ENCODE results near the gene PPP4R3B. TPM values are rescaled to one million over a fixed set of nuclear protein-coding genes. Genes with fewer than 3 reads are reported as not detected.

The PPP4R3B gene
- total and polyA plus RNA-seq, 2 of the 8 experiments (the other 6 are each of a cell fraction or from before 2014, with no cell fraction given): 8.5 to 39.1 TPM

DNA sequence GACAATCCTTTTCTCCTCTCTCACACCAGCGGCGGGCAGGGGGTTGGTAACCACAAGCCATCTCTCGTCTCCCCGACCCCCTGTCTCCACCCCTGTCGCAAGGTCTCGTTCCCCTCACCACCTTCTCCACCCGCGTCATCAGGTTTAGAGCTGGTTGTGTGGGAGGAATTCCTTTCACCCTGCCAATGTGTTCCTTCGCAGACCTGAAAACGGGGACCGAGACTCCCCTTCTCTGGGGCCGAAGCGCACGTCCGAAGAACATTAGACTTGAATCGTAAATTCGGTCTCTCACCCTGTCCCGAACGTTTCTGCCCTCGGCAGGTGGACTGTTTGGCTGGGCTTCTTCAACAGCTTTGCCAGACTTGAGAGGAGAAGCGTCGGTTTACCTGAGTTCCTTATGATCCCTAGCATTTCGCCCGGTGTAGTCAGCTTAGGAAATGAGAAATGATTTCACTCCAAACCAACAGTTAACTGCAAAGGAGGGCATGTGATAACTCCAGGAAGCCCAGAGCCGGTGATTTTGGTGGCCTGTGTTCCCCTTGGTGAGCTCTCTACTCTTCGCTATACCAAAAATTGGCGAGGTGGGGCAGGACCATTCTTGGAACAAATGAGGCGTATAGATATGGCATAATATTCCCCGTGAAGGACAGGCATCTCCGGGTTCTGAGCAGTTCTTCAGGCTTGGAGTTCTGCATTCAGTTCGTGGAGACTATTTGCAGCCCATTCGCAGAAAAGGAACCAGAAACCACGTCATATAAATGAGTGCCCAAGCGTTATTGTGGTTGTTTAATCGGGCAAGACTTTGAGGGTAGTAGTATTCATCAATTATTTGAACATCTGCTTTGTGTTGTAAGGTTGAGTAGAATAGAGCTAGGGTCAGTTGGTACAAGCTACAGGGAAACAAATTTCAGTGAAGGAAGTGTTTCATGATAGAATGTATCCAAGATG, 97.2 kb downstream of the PPP4R3B start:
- peaks cover 8% of the 10 kb centered on the region for H3K23me2 ChIP-seq (ENCODE audit: low read depth, low read length)
- peak overlapping the region; percentile 72 to 90 (median 80) for H3K4me3 ChIP-seq (ENCODE audit: extremely low read depth in 1 of 4, insufficient read depth in 2 of 4, low read depth in 3 of 4, low read length in 4 of 4)
- no peaks in the 10 kb centered on the region for H4K20me1 ChIP-seq (replicated peaks in 1 of 2; ENCODE audit: control insufficient read depth in 1 of 2, insufficient read depth in 2 of 2, low read length in 2 of 2)
- H2BK12ac ChIP-seq (ENCODE audit: low read depth, low read length): peak overlapping the region; percentile 35; the same call in 1 of the 2 replicates
- H2BK20ac ChIP-seq (ENCODE audit: low read length): no peak overlapping the region
- no peaks in the 10 kb centered on the region for H3K79me2 ChIP-seq (ENCODE audit: control insufficient read depth in 1 of 2, insufficient read depth in 2 of 2, low read length in 2 of 2)
- TF ChIP-seq CEBPB (IDR thresholded peaks at IDR 0.05; ENCODE audit: low read depth, low read length): no peak
- peak; percentile 17 for TF ChIP-seq KDM4A (IDR thresholded peaks at IDR 0.05; ENCODE audit: low read depth, low read length, severe bottlenecking)
- peak; percentile 25 for TF ChIP-seq ASH2L (IDR thresholded peaks at IDR 0.05; ENCODE audit: low read length)
- 0 out of 2 replicates have a peak, but pooled peaks have one; percentile 20 for TF ChIP-seq PHF8 (conservative IDR thresholded peaks at IDR 0.05; ENCODE audit: low read depth, low read length)
- 0 out of 4 replicates have a peak, but pooled peaks of 1 of the 2 experiments have one; percentile 2 for TF ChIP-seq HDAC2 (IDR thresholded peaks at IDR 0.05; ENCODE audit: borderline replicate concordance in 1 of 2, low read depth in 2 of 2, low read length in 2 of 2)
- peak in 1 of 2 experiments; percentile 14; a peak in 1 of 4 replicates for TF ChIP-seq SIN3A (conservative IDR thresholded peaks at IDR 0.05 in 1 of 2, IDR thresholded peaks at IDR 0.05 in 1 of 2; ENCODE audit: low read depth in 1 of 2, low read length in 2 of 2)
- TF ChIP-seq RBBP5 (IDR thresholded peaks at IDR 0.05; ENCODE audit: borderline replicate concordance, low read depth, low read length): no peak
- TF ChIP-seq SUZ12 (IDR thresholded peaks at IDR 0.05; ENCODE audit: low read length): 0 out of 2 replicates have a peak, but pooled peaks have one; percentile 12
- no peak overlapping the region for H4K91ac ChIP-seq (replicated peaks; ENCODE audit: insufficient read length, low read length)
- no peak overlapping the region for H3K4ac ChIP-seq (replicated peaks; ENCODE audit: insufficient read length, low read depth, low read length)
- H2BK5ac ChIP-seq (ENCODE audit: low read depth, low read length): peak overlapping the region; percentile 40; the same call in 1 of the 2 replicates
- H3K9me3 ChIP-seq (ENCODE audit: insufficient read depth in 2 of 2, low read depth in 1 of 2, low read length in 1 of 2): no peaks in the 10 kb centered on the region
- no peak for FAIRE-seq
- H2BK15ac ChIP-seq (ENCODE audit: low read length): no peak overlapping the region
- peaks cover 0 to 7% (median 2%) of the 10 kb centered on the region in 4 experiments; a peak in 2 of 8 replicates for H3K36me3 ChIP-seq (ENCODE audit: control insufficient read depth in 2 of 4, insufficient read depth in 4 of 4, low read length in 3 of 4)
- no peak overlapping the region for H3K56ac ChIP-seq (replicated peaks; ENCODE audit: insufficient read length, low read depth, low read length)
- peak overlapping the region; percentile 57 to 65 (median 62) for H3K9ac ChIP-seq (replicated peaks in 1 of 4; ENCODE audit: extremely low read depth in 1 of 4, low read depth in 3 of 4, low read length in 3 of 4)
- no peak overlapping the region for H4K8ac ChIP-seq (ENCODE audit: extremely low read depth, insufficient read depth, low read length)
- no peak overlapping the region for H3K27ac ChIP-seq (ENCODE audit: low read depth, low read length)
- H3K4me1 ChIP-seq (replicated peaks in 1 of 4; ENCODE audit: control insufficient read depth in 3 of 4, insufficient read depth in 4 of 4, low read length in 3 of 4): no peaks in the 10 kb centered on the region; a peak in 3 of 7 replicates
- H4K5ac ChIP-seq (ENCODE audit: insufficient read length, low read depth, low read length): no peak overlapping the region
- peak overlapping the region; percentile 86 to 87 for H3K4me2 ChIP-seq (ENCODE audit: insufficient read depth in 1 of 2, low read depth in 2 of 2, low read length in 2 of 2)
- POLR2A ChIA-PET (ENCODE audit: partially characterized antibody): interaction anchor here (0.6 to 1.0 kb wide), 6 partner anchors 74 to 239 kb away, joined by 3 to 4 read pairs (median 4); no protein-coding TSS in a partner anchor
- CTCF ChIA-PET (ENCODE audit: partially characterized antibody): interaction anchor here (1.0 to 1.4 kb wide), 3 partner anchors 8 to 124 kb away, joined by 3 to 7 read pairs (median 4); no protein-coding TSS in a partner anchor
- DNase-seq (ENCODE audit: low read depth in 1 of 2, low spot score in 2 of 2): no peak
- peak overlapping the region; percentile 24; the same call in 1 of the 2 replicates for H3K18ac ChIP-seq (ENCODE audit: extremely low read depth, low read length)
- H2AFZ ChIP-seq (ENCODE audit: low read length): peak overlapping the region; percentile 76
- H3K23ac ChIP-seq (ENCODE audit: insufficient read length): no peak overlapping the region
- no peak overlapping the region for H3K14ac ChIP-seq (ENCODE audit: insufficient read length)
- no peak overlapping the region for H2AK5ac ChIP-seq (ENCODE audit: low read depth, low read length)
- no peaks in the 10 kb centered on the region for H3K79me1 ChIP-seq (ENCODE audit: low read depth, low read length)
- H2BK120ac ChIP-seq (replicated peaks; ENCODE audit: low read depth, low read length): no peak overlapping the region
- 17% methylated on average over 35 of the region's 35 CpGs; no CpG with 5 or more reads in 1 of the 2 experiments for WGBS, 2 experiments (ENCODE audit: extremely low coverage in 1 of 2, insufficient coverage in 1 of 2, insufficient read length in 1 of 2, insufficient replicate concordance in 2 of 2, low coverage in 1 of 2, low lambda C conversion rate in 2 of 2, missing lambda C conversion rate in 1 of 2)
- no peaks in the 10 kb centered on the region; a peak in 1 of 7 replicates for H3K27me3 ChIP-seq (replicated peaks in 1 of 4; ENCODE audit: control insufficient read depth in 3 of 4, extremely low read depth in 1 of 4, insufficient read depth in 3 of 4, low read length in 3 of 4)
